Liver (tissue), 9 donors: ENCODE data around the gene PLXNB1. TPM values are rescaled to one million over a fixed set of nuclear protein-coding genes. Genes with fewer than 3 reads are reported as not detected.

ENCODE experiments used
- DNase-seq: peaks from one replicate; pipeline ENCODE4 v3.0.0-alpha.2; 2017; ENCODE audit warnings: low spot score
- H3K27ac ChIP-seq, 2 donors: one replicate each; pipeline ENCODE4 v1.7.0; 2013; ENCODE audit warnings: inconsistent platforms in 2 of 2, low read length in 2 of 2, control low read depth in 1 of 2, low read depth in 1 of 2, mild to moderate bottlenecking in 1 of 2
- H3K27me3 ChIP-seq, 4 donors: one replicate each; pipeline versions ENCODE4 v1.6.1 to v1.7.0; 2013; ENCODE audit warnings: low read length in 3 of 4, inconsistent platforms in 1 of 4, mild to moderate bottlenecking in 1 of 4, moderate library complexity in 1 of 4; ENCODE audit not compliant: control insufficient read depth in 4 of 4, insufficient read depth in 4 of 4
- H3K36me3 ChIP-seq, 4 donors: one replicate each; pipeline versions ENCODE4 v1.6.1 to v1.7.0; 2013; ENCODE audit warnings: low read length in 3 of 4, mild to moderate bottlenecking in 3 of 4, low read depth in 1 of 4, moderate library complexity in 1 of 4; ENCODE audit not compliant: control insufficient read depth in 4 of 4, insufficient read depth in 3 of 4
- H3K4me1 ChIP-seq, 4 donors: one replicate each; pipeline versions ENCODE4 v1.6.1 to v1.7.0; 2013; ENCODE audit warnings: low read length in 3 of 4, mild to moderate bottlenecking in 3 of 4, moderate library complexity in 1 of 4; ENCODE audit not compliant: control insufficient read depth in 4 of 4, insufficient read depth in 4 of 4
- H3K4me3 ChIP-seq, 3 donors: one replicate each; pipeline versions ENCODE4 v1.6.1 to v1.7.0; 2013; ENCODE audit warnings: low read length in 3 of 3, control low read depth in 1 of 3, low read depth in 1 of 3, mild to moderate bottlenecking in 1 of 3
- H3K9ac ChIP-seq, 2 donors: one replicate each; pipeline ENCODE4 v1.7.0; 2013; ENCODE audit warnings: low read length in 2 of 2, mild to moderate bottlenecking in 2 of 2, moderate library complexity in 2 of 2, control low read depth in 1 of 2, low read depth in 1 of 2
- H3K9me3 ChIP-seq, 4 donors: one replicate each; pipeline versions ENCODE4 v1.6.1 to v1.7.0; 2013; ENCODE audit warnings: low read length in 3 of 4; ENCODE audit not compliant: control insufficient read depth in 4 of 4
- EGR1 ChIP-seq, 2 donors: IDR thresholded peaks; 2 replicates each; pipeline ENCODE4 v1.6.1; 2016 to 2018; ENCODE audit warnings: antibody characterized with exemption in 2 of 2, low read depth in 2 of 2
- FOXA1 ChIP-seq: IDR thresholded peaks from 2 replicates; pipeline ENCODE4 v1.6.1; 2016; ENCODE audit warnings: antibody characterized with exemption
- FOXA2 ChIP-seq: IDR thresholded peaks from 2 replicates; pipeline ENCODE4 v1.6.1; 2016; ENCODE audit warnings: antibody characterized with exemption
- GABPA ChIP-seq, 2 donors: IDR thresholded peaks in 1 of 2; conservative IDR thresholded peaks in 1 of 2; 2 replicates each; pipeline ENCODE4 v1.6.1; 2016; ENCODE audit warnings: antibody characterized with exemption in 2 of 2, mild to moderate bottlenecking in 1 of 2, moderate library complexity in 1 of 2
- HNF4A ChIP-seq, 2 donors: conservative IDR thresholded peaks; 2 replicates each; pipeline ENCODE4 v1.6.1; 2016; ENCODE audit warnings: antibody characterized with exemption in 2 of 2, mild to moderate bottlenecking in 2 of 2
- HNF4G ChIP-seq: IDR thresholded peaks from 2 replicates; pipeline ENCODE4 v1.6.1; 2016; ENCODE audit warnings: antibody characterized with exemption
- JUND ChIP-seq, 2 donors: IDR thresholded peaks; 2 replicates each; pipeline ENCODE4 v1.6.1; 2016; ENCODE audit warnings: antibody characterized with exemption in 2 of 2
- NR2F2 ChIP-seq: IDR thresholded peaks from 2 replicates; pipeline ENCODE4 v1.6.1; 2016; ENCODE audit warnings: antibody characterized with exemption
- RAD21 ChIP-seq, 2 donors: IDR thresholded peaks; 2 replicates each; pipeline ENCODE4 v1.6.1; 2016; ENCODE audit warnings: antibody characterized with exemption in 2 of 2, mild to moderate bottlenecking in 2 of 2
- TAF1 ChIP-seq: conservative IDR thresholded peaks from 2 replicates; pipeline ENCODE4 v1.6.1; 2016; ENCODE audit warnings: antibody characterized with exemption, mild to moderate bottlenecking
- WGBS: extraction: QIAGEN DNeasy Blood & Tissue Kit; methylation state at CpG from one replicate; pipeline ENCODE4 v1.1.7; 2013; 5-methylcytosine and 5-hydroxymethylcytosine counted together
- polyA plus RNA-seq, 2 donors: library from polyadenylated mRNA; stranded (reverse) in 1 of 2; unstranded in 1 of 2; fragments of 200-250 nt in 1 of 2; fragments of >200 nt in 1 of 2; fragmentation: Nextera tagmentation in 1 of 2; extraction: Ambion mirVana in 1 of 2; gene quantifications; one replicate each; pipeline versions ENCODE4 v1.2.1 to v1.2.3, GENCODE V29; 2013 to 2015
- total RNA-seq, 2 donors: library from RNA; depleted of rRNA; stranded (reverse); fragments of >200 nt; gene quantifications; one replicate each; pipeline ENCODE4 v1.2.3, GENCODE V29; 2014
- TF ChIP-seq, protein P1 (sequence below): IDR thresholded peaks from 2 replicates; pipeline ENCODE4 v1.6.1; 2016; ENCODE audit warnings: antibody characterized with exemption
- TF ChIP-seq, protein P2 (sequence below): IDR thresholded peaks from 2 replicates; pipeline ENCODE4 v1.6.1; 2016; ENCODE audit warnings: antibody characterized with exemption
- TF ChIP-seq, protein P3 (sequence below): IDR thresholded peaks from 2 replicates; pipeline ENCODE4 v1.6.1; 2016; ENCODE audit warnings: antibody characterized with exemption
- TF ChIP-seq, protein P4 (sequence below): fragments of 150-350 bp; IDR thresholded peaks from 2 replicates; pipeline ENCODE4 v1.5.1; 2017; ENCODE audit warnings: improper control_type of control experiment, low read depth, low read length; ENCODE audit not compliant: missing input control
- TF ChIP-seq, protein P5 (sequence below): IDR thresholded peaks from 2 replicates; pipeline ENCODE4 v1.6.1; 2016; ENCODE audit warnings: antibody characterized with exemption, mild to moderate bottlenecking
- donor health status: healthy.
- donor health status: healthy.
- donor health status: healthy.
- donor health status: healthy.
- donor health status: healthy.

Gene PLXNB1
- total and polyA plus RNA-seq, 4 donors: 38.1 to 204 (median 72.9) TPM

DNA sequence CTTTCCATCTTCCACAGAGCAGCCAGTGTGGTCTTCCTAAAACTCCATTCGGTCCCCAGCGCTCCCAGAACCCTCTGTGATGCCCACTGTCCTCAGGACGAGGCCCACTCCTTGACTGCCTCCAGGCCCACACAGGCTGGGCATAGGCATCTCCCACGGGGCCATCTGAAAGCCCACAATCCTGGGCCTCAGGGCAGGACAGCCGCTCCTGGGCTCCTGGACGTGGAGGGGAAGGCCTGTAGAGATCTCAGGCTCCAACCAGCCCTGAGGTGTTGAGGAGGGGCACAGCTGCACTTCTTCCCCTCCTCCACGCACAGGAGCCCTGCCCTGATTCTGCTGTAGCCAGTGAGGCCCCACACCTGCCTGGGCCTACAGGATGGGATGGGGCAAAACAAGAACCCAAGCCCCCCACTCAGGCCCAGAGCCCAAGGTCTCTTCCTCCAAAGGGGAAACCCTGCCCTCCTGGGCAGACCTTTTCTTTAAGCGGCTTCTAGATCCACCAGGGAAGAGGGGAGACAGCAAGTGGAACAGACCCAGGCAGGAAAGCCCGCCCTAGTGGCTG lies 48.2 kb upstream of the PLXNB1 start:
- Histone ChIP-seq H3K9ac (no peak overlapping the region), H3K9me3 (no peaks in the 10 kb centered on the region), H3K27ac (peak overlapping the region in 1 of 2 donors; percentile 46), H3K27me3 (no peaks in the 10 kb centered on the region), H3K4me3 (no peak overlapping the region), H3K4me1 (peaks cover 2 to 7% (median 5%) of the 10 kb centered on the region in 4 donors), H3K36me3 (no peaks in the 10 kb centered on the region)
- DNase-seq: no peak
- 87% methylated on average over 9 of the region's 9 CpGs for WGBS
- TF ChIP-seq TAF1: no peak
- no peak for TF ChIP-seq RAD21 (IDR thresholded peaks at IDR 0.05)
- no peak for TF ChIP-seq EGR1 (IDR thresholded peaks at IDR 0.05; ENCODE audit: low read depth in 2 of 2)
- TF ChIP-seq, protein P1, sequence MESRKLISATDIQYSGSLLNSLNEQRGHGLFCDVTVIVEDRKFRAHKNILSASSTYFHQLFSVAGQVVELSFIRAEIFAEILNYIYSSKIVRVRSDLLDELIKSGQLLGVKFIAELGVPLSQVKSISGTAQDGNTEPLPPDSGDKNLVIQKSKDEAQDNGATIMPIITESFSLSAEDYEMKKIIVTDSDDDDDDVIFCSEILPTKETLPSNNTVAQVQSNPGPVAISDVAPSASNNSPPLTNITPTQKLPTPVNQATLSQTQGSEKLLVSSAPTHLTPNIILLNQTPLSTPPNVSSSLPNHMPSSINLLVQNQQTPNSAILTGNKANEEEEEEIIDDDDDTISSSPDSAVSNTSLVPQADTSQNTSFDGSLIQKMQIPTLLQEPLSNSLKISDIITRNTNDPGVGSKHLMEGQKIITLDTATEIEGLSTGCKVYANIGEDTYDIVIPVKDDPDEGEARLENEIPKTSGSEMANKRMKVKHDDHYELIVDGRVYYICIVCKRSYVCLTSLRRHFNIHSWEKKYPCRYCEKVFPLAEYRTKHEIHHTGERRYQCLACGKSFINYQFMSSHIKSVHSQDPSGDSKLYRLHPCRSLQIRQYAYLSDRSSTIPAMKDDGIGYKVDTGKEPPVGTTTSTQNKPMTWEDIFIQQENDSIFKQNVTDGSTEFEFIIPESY: no peak
- TF ChIP-seq, protein P2, sequence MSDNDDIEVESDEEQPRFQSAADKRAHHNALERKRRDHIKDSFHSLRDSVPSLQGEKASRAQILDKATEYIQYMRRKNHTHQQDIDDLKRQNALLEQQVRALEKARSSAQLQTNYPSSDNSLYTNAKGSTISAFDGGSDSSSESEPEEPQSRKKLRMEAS: no peak

DNA sequence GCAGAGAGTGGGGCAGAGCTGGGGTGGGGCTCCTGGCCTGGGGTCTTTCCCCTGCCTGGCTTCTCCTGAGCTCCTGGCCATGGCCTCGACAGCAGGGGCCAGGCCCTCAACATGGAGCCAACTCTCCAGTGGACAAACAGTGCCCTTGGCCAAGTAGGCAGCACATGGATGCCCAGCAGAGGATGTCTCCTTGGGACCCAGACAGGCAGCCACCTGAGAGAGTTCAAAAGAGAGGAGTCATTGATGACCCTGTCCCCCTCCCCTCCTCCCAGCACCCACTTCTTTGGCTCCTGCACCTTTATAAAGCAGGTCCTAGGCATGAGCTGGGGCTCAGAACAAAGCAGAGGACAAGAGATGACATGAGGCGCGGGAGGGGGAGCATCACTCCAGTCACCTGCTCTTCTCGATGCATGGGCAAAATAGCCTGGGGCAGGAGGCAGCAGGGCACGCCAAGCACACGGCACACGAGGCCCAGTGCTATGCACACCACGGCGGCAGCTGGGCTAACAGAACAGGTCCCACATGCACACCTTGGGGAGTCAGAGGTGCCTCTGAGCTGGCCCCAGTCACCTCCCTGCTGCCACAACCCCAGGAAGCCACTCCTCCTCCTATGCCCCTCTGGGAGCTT lies 46.7 kb upstream of the PLXNB1 start:
- DNase-seq: no peak
- H3K9me3 ChIP-seq: no peaks in the 10 kb centered on the region
- no peaks in the 10 kb centered on the region for H3K27me3 ChIP-seq
- H3K4me3 ChIP-seq: no peak overlapping the region
- TF ChIP-seq, protein P3, sequence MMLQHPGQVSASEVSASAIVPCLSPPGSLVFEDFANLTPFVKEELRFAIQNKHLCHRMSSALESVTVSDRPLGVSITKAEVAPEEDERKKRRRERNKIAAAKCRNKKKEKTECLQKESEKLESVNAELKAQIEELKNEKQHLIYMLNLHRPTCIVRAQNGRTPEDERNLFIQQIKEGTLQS: no peak
- TF ChIP-seq GABPA (IDR thresholded peaks at IDR 0.05 in 1 of 2, conservative IDR thresholded peaks at IDR 0.05 in 1 of 2) (no peak), FOXA1 (no peak), FOXA2 (no peak), HNF4A (conservative IDR thresholded peaks at IDR 0.05) (no peak), HNF4G (no peak), JUND (IDR thresholded peaks at IDR 0.05) (no peak), NR2F2 (no peak), EGR1 (IDR thresholded peaks at IDR 0.05; ENCODE audit: low read depth in 2 of 2) (no peak), RAD21 (IDR thresholded peaks at IDR 0.05) (no peak)
- TF ChIP-seq, protein P4, sequence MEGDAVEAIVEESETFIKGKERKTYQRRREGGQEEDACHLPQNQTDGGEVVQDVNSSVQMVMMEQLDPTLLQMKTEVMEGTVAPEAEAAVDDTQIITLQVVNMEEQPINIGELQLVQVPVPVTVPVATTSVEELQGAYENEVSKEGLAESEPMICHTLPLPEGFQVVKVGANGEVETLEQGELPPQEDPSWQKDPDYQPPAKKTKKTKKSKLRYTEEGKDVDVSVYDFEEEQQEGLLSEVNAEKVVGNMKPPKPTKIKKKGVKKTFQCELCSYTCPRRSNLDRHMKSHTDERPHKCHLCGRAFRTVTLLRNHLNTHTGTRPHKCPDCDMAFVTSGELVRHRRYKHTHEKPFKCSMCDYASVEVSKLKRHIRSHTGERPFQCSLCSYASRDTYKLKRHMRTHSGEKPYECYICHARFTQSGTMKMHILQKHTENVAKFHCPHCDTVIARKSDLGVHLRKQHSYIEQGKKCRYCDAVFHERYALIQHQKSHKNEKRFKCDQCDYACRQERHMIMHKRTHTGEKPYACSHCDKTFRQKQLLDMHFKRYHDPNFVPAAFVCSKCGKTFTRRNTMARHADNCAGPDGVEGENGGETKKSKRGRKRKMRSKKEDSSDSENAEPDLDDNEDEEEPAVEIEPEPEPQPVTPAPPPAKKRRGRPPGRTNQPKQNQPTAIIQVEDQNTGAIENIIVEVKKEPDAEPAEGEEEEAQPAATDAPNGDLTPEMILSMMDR: no peak
- TF ChIP-seq, protein P1: no peak
- TF ChIP-seq, protein P5, sequence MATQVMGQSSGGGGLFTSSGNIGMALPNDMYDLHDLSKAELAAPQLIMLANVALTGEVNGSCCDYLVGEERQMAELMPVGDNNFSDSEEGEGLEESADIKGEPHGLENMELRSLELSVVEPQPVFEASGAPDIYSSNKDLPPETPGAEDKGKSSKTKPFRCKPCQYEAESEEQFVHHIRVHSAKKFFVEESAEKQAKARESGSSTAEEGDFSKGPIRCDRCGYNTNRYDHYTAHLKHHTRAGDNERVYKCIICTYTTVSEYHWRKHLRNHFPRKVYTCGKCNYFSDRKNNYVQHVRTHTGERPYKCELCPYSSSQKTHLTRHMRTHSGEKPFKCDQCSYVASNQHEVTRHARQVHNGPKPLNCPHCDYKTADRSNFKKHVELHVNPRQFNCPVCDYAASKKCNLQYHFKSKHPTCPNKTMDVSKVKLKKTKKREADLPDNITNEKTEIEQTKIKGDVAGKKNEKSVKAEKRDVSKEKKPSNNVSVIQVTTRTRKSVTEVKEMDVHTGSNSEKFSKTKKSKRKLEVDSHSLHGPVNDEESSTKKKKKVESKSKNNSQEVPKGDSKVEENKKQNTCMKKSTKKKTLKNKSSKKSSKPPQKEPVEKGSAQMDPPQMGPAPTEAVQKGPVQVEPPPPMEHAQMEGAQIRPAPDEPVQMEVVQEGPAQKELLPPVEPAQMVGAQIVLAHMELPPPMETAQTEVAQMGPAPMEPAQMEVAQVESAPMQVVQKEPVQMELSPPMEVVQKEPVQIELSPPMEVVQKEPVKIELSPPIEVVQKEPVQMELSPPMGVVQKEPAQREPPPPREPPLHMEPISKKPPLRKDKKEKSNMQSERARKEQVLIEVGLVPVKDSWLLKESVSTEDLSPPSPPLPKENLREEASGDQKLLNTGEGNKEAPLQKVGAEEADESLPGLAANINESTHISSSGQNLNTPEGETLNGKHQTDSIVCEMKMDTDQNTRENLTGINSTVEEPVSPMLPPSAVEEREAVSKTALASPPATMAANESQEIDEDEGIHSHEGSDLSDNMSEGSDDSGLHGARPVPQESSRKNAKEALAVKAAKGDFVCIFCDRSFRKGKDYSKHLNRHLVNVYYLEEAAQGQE: no peak
- TF ChIP-seq, protein P2: no peak
- peaks cover 5 to 12% (median 9%) of the 10 kb centered on the region in 4 donors for H3K4me1 ChIP-seq
- no peak overlapping the region for H3K27ac ChIP-seq
- no peaks in the 10 kb centered on the region for H3K36me3 ChIP-seq
- 94% methylated on average over 9 of the region's 9 CpGs for WGBS
- H3K9ac ChIP-seq: no peak overlapping the region
